K562 (cell line): ENCODE measurements around the gene SLC22A23.

Experiments used
- BMI1 ChIP-seq: fragments of 150-350 bp; IDR thresholded peaks from 2 replicates; pipeline ENCODE4 v1.6.1; 2014; ENCODE audit warnings: low read length
- BRCA1 ChIP-seq, 2 experiments: fragments of 450-650 bp in 1 of 2; sonication (generic) in 1 of 2; formaldehyde crosslinking in 1 of 2; IDR thresholded peaks; 2 replicates each; pipeline versions ENCODE4 v1.5.0 to v1.6.1; 2017 to 2020; ENCODE audit warnings: mild to moderate bottlenecking in 1 of 2, missing genetic modification reagents in 1 of 2
- CBFA2T2 ChIP-seq: fragments of 450-650 bp; conservative IDR thresholded peaks from 2 replicates; pipeline ENCODE4 v1.6.1; 2017; ENCODE audit warnings: mild to moderate bottlenecking
- MCM2 ChIP-seq: fragments of 450-650 bp; IDR thresholded peaks from 2 replicates; pipeline ENCODE4 v1.6.1; 2017; ENCODE audit warnings: low read depth, mild to moderate bottlenecking
- MTA3 ChIP-seq: fragments of 450-650 bp; formaldehyde crosslinking; IDR thresholded peaks from 2 replicates; pipeline ENCODE4 v1.6.1; 2017; ENCODE audit warnings: mild to moderate bottlenecking, borderline replicate concordance
- RAD21 ChIP-seq, 2 experiments: fragments of 250-450 bp in 1 of 2; fragments of 450-650 bp in 1 of 2; sonication (Bioruptor Pico) in 1 of 2; formaldehyde crosslinking in 1 of 2; IDR thresholded peaks in 1 of 2; conservative IDR thresholded peaks in 1 of 2; 2 replicates each; pipeline versions ENCODE4 v1.4.0 to v1.8.0; 2020 to 2022; ENCODE audit warnings: mild to moderate bottlenecking in 2 of 2, moderate library complexity in 1 of 2
- RCOR1 ChIP-seq, 2 experiments: IDR thresholded peaks; 2 replicates each; pipeline ENCODE4 v1.6.1; 2012; ENCODE audit warnings: low read depth in 2 of 2, low read length in 2 of 2, borderline replicate concordance in 1 of 2, improper control_type of control experiment in 1 of 2
- SMC3 ChIP-seq: conservative IDR thresholded peaks from 2 replicates; pipeline ENCODE4 v1.6.1; 2011; ENCODE audit warnings: low read depth, low read length, improper control_type of control experiment; ENCODE audit not compliant: insufficient read depth
- SRF ChIP-seq, 2 experiments: fragments of 250-450, 450-650 bp in 1 of 2; sonication (Bioruptor Pico) in 1 of 2; sonication (generic) in 1 of 2; formaldehyde crosslinking; IDR thresholded peaks; 2 replicates each; pipeline versions ENCODE4 v1.5.0 to v1.5.1; 2020 to 2022; ENCODE audit warnings: mild to moderate bottlenecking in 1 of 2, missing genetic modification reagents in 1 of 2
- TFAM ChIP-seq: fragments of 250-450 bp; sonication (Bioruptor Pico); conservative IDR thresholded peaks from 2 replicates; pipeline ENCODE4 v1.5.0; 2021; ENCODE audit warnings: mild to moderate bottlenecking, moderate library complexity
- ZNF224 ChIP-seq: sonication (generic); formaldehyde crosslinking; IDR thresholded peaks from 2 replicates; pipeline ENCODE4 v1.8.0; 2022; ENCODE audit warnings: mild to moderate bottlenecking, missing genetic modification reagents
- TF ChIP-seq, protein P1 (sequence below), 3 experiments: IDR thresholded peaks in 2 of 3; conservative IDR thresholded peaks in 1 of 3; 2 replicates each; pipeline ENCODE4 v1.5.1; 2011 to 2012; ENCODE audit warnings: low read length in 3 of 3, mild to moderate bottlenecking in 3 of 3, control low read depth in 2 of 3, improper control_type of control experiment in 1 of 3, inconsistent platforms in 1 of 3, low read depth in 1 of 3, mixed read lengths in 1 of 3, moderate library complexity in 1 of 3; ENCODE audit not compliant: insufficient read depth in 2 of 3
- TF ChIP-seq, protein P2 (sequence below): sonication (generic); formaldehyde crosslinking; IDR thresholded peaks from 2 replicates; pipeline ENCODE4 v1.9.0; 2022; ENCODE audit warnings: mild to moderate bottlenecking, missing genetic modification reagents
- TF ChIP-seq, protein P3 (sequence below): sonication (generic); formaldehyde crosslinking; IDR thresholded peaks from 2 replicates; pipeline ENCODE4 v1.8.1; 2023; ENCODE audit warnings: mild to moderate bottlenecking, missing genetic modification reagents

DNA sequence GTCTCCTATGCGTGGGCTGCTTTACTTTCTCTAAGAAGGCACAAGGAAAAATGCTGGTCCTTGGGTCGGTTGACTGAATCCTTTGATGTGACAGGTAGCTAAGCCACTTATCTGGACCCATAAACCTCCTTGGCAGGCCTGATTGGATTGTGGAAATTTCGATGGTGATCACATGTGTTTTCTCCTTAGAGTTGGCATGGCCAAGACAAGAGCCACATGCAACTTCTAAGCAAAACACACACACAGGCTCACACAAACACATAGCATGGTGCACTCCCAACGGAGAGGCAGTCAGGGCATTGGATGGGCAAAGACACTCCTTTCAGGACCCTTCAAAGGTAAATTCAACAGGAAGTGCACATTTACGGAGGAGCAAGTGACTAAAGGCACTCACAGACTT lies 102.9 kb downstream of the SLC22A23 start:
- TF ChIP-seq, protein P1, sequence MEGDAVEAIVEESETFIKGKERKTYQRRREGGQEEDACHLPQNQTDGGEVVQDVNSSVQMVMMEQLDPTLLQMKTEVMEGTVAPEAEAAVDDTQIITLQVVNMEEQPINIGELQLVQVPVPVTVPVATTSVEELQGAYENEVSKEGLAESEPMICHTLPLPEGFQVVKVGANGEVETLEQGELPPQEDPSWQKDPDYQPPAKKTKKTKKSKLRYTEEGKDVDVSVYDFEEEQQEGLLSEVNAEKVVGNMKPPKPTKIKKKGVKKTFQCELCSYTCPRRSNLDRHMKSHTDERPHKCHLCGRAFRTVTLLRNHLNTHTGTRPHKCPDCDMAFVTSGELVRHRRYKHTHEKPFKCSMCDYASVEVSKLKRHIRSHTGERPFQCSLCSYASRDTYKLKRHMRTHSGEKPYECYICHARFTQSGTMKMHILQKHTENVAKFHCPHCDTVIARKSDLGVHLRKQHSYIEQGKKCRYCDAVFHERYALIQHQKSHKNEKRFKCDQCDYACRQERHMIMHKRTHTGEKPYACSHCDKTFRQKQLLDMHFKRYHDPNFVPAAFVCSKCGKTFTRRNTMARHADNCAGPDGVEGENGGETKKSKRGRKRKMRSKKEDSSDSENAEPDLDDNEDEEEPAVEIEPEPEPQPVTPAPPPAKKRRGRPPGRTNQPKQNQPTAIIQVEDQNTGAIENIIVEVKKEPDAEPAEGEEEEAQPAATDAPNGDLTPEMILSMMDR (IDR thresholded peaks at IDR 0.05 in 2 of 3, conservative IDR thresholded peaks at IDR 0.05 in 1 of 3; ENCODE audit: insufficient read depth in 2 of 3, low read depth in 1 of 3, low read length in 3 of 3): no peak
- TF ChIP-seq CBFA2T2 (no peak), SMC3 (no peak), ZNF224 (CRISPR knock-in tag) (no peak), BMI1 (no peak), SRF (CRISPR knock-in tag; IDR thresholded peaks at IDR 0.05) (no peak), TFAM (no peak), MTA3 (no peak), RAD21 (CRISPR knock-in tag; conservative IDR thresholded peaks at IDR 0.05 in 1 of 2, IDR thresholded peaks at IDR 0.05 in 1 of 2) (no peak), MCM2 (no peak), RCOR1 (IDR thresholded peaks at IDR 0.05; ENCODE audit: borderline replicate concordance in 1 of 2, low read depth in 2 of 2, low read length in 2 of 2) (no peak), BRCA1 (IDR thresholded peaks at IDR 0.05) (no peak), BRCA1 (CRISPR knock-in tag; IDR thresholded peaks at IDR 0.05) (no peak)
- TF ChIP-seq, protein P2, sequence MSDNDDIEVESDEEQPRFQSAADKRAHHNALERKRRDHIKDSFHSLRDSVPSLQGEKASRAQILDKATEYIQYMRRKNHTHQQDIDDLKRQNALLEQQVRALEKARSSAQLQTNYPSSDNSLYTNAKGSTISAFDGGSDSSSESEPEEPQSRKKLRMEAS (CRISPR knock-in tag): no peak
- TF ChIP-seq, protein P3, sequence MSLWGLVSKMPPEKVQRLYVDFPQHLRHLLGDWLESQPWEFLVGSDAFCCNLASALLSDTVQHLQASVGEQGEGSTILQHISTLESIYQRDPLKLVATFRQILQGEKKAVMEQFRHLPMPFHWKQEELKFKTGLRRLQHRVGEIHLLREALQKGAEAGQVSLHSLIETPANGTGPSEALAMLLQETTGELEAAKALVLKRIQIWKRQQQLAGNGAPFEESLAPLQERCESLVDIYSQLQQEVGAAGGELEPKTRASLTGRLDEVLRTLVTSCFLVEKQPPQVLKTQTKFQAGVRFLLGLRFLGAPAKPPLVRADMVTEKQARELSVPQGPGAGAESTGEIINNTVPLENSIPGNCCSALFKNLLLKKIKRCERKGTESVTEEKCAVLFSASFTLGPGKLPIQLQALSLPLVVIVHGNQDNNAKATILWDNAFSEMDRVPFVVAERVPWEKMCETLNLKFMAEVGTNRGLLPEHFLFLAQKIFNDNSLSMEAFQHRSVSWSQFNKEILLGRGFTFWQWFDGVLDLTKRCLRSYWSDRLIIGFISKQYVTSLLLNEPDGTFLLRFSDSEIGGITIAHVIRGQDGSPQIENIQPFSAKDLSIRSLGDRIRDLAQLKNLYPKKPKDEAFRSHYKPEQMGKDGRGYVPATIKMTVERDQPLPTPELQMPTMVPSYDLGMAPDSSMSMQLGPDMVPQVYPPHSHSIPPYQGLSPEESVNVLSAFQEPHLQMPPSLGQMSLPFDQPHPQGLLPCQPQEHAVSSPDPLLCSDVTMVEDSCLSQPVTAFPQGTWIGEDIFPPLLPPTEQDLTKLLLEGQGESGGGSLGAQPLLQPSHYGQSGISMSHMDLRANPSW (CRISPR knock-in tag): no peak
